ENCODE measurements around the gene NECAP2. TPM values are rescaled to one million over a fixed set of nuclear protein-coding genes. Genes with fewer than 3 reads are reported as not detected.

The NECAP2 gene
- total and polyA plus RNA-seq, 2 of the 4 experiments (the other 2 are of a cell fraction): 80.5 to 85.1 TPM

DNA sequence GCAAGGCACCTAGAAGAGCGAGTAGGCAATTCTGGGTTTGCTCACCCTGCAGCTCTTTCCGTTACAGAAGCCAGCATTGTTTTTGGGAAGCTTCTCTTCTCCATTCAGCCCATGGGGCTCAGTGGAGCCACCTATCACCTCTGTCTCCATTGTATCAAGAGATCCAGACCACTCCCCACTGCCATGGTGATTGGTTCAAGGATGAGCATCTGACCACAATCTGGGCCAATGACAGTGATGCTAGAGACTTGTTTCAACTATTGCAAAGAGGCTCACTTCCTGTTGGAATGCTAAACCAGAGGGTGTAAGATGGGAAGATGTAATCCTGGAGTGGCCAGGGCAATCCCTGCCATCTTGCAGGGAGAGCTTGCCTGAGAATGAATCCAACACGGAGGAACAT, 9.9 kb upstream of the NECAP2 start (continued):
- TF ChIP-seq NFE2L2 (IDR thresholded peaks at IDR 0.05; ENCODE audit: low read depth, low read length): no peak

DNA sequence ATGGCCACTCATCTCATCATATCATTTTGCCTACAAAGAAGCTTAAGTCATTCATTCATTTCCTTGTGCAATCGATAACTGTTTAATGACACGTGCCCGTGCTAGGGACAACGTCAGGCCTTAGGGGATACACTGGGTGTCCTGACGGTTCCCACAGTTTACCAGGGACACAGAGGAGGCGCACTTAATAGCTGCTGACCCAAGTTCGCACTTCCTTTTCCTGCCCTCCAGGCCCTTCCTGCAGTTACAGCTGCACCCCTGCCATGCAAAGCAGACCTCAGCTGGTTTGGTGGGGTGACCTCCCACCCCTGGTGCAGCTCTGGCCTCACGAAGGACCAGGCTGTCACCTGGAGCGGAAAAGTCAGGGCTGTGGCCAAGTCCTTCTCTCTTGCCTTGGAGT, 7.5 kb upstream of the NECAP2 start:
- TF ChIP-seq NFE2L2 (IDR thresholded peaks at IDR 0.05; ENCODE audit: low read depth, low read length): no peak
- TF ChIP-seq RAD21 (IDR thresholded peaks at IDR 0.05; ENCODE audit: low read length): no peak
- no peak for TF ChIP-seq MAFK (IDR thresholded peaks at IDR 0.05; ENCODE audit: low read depth, low read length)
- TF ChIP-seq, protein P1, sequence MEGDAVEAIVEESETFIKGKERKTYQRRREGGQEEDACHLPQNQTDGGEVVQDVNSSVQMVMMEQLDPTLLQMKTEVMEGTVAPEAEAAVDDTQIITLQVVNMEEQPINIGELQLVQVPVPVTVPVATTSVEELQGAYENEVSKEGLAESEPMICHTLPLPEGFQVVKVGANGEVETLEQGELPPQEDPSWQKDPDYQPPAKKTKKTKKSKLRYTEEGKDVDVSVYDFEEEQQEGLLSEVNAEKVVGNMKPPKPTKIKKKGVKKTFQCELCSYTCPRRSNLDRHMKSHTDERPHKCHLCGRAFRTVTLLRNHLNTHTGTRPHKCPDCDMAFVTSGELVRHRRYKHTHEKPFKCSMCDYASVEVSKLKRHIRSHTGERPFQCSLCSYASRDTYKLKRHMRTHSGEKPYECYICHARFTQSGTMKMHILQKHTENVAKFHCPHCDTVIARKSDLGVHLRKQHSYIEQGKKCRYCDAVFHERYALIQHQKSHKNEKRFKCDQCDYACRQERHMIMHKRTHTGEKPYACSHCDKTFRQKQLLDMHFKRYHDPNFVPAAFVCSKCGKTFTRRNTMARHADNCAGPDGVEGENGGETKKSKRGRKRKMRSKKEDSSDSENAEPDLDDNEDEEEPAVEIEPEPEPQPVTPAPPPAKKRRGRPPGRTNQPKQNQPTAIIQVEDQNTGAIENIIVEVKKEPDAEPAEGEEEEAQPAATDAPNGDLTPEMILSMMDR (conservative IDR thresholded peaks at IDR 0.05; ENCODE audit: low read depth, low read length): no peak
- TF ChIP-seq, protein P2, sequence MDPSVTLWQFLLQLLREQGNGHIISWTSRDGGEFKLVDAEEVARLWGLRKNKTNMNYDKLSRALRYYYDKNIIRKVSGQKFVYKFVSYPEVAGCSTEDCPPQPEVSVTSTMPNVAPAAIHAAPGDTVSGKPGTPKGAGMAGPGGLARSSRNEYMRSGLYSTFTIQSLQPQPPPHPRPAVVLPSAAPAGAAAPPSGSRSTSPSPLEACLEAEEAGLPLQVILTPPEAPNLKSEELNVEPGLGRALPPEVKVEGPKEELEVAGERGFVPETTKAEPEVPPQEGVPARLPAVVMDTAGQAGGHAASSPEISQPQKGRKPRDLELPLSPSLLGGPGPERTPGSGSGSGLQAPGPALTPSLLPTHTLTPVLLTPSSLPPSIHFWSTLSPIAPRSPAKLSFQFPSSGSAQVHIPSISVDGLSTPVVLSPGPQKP (IDR thresholded peaks at IDR 0.05; ENCODE audit: borderline replicate concordance, low read depth, low read length): no peak
- no peak for TF ChIP-seq POLR2A (IDR thresholded peaks at IDR 0.05; ENCODE audit: low read depth, low read length)
- TF ChIP-seq RCOR1 (IDR thresholded peaks at IDR 0.05; ENCODE audit: insufficient replicate concordance, low read length): no peak
- WGBS, 2 experiments (ENCODE audit: extremely low coverage in 2 of 2, insufficient read length in 1 of 2): 48% methylated on average over 7 of the region's 9 CpGs; no CpG with 5 or more reads in 1 of the 2 experiments
- Histone ChIP-seq H4K8ac (ENCODE audit: low read depth in 2 of 2, low read length in 2 of 2) (no peak overlapping the region), H3K27me3 (ENCODE audit: control insufficient read depth, insufficient read depth, low read length) (peaks cover 4% of the 10 kb centered on the region; the same call in 1 of the 2 replicates), H3K4ac (ENCODE audit: low read depth, low read length) (no peak overlapping the region), H2BK120ac (ENCODE audit: low read depth, low read length) (no peak overlapping the region), H3K18ac (ENCODE audit: low read depth, low read length) (no peak overlapping the region), H3K9me1 (ENCODE audit: insufficient read depth, low read length) (no peaks in the 10 kb centered on the region), H3K4me3 (ENCODE audit: insufficient read depth, low read depth, low read length) (no peak overlapping the region), H3K14ac (replicated peaks; ENCODE audit: low read depth, low read length) (no peak overlapping the region), H2BK5ac (ENCODE audit: low read depth, low read length, poor library complexity, severe bottlenecking) (no peak overlapping the region), H3K79me1 (ENCODE audit: low read depth in 1 of 2, low read length in 2 of 2) (no peaks in the 10 kb centered on the region), H2BK15ac (ENCODE audit: low read depth, low read length) (no peak overlapping the region), H3K4me1 (ENCODE audit: control insufficient read depth, insufficient read depth, low read length) (no peaks in the 10 kb centered on the region), H4K20me1 (ENCODE audit: insufficient read depth, low read length) (no peaks in the 10 kb centered on the region), H2AFZ (replicated peaks; ENCODE audit: low read length, poor library complexity) (peak overlapping the region; percentile 11), H2AK9ac (replicated peaks; ENCODE audit: low read depth, low read length, poor library complexity) (peak overlapping the region; percentile 50), H3K9me3 (ENCODE audit: control insufficient read depth, insufficient read depth, low read length) (no peaks in the 10 kb centered on the region), H2AK5ac (ENCODE audit: low read depth, low read length) (no peak overlapping the region), H2BK20ac (ENCODE audit: low read depth, low read length) (no peak overlapping the region), H3K56ac (ENCODE audit: extremely low read depth, insufficient read depth, low read length) (no peak overlapping the region), H3K4me2 (ENCODE audit: low read depth, low read length) (no peak overlapping the region), H3K23ac (ENCODE audit: low read depth, low read length) (no peak overlapping the region), H4K91ac (ENCODE audit: insufficient read depth, low read depth, low read length) (no peak overlapping the region), H3K9ac (ENCODE audit: low read depth, low read length) (no peak overlapping the region), H3K36me3 (ENCODE audit: control insufficient read depth, insufficient read depth, low read length) (no peaks in the 10 kb centered on the region), H4K5ac (ENCODE audit: low read depth, low read length) (no peak overlapping the region), H3K27ac (ENCODE audit: insufficient read depth, low read length) (no peak overlapping the region)
- intact Hi-C loops (cut with micrococcal nuclease): no loop called here
- in situ Hi-C loops (cut with MboI; ENCODE audit: low sequenced_read_pairs): no loop called here
- ChIA-PET CTCF (no interaction called here), POLR2A (ENCODE audit: unreplicated experiment) (no interaction called here)
- dilution Hi-C loops (cut with HindIII; ENCODE audit: low sequenced_read_pairs, unreplicated experiment): no loop called here
- ATAC-seq (ENCODE audit: low read depth) (no peak), DNase-seq (no peak)
- BruUV-seq (replicated peaks): no TSS peak
